HG03196 (cell line): ENCODE results near the gene EFEMP2.

ENCODE experiments used
- ATAC-seq: cut with Tn5 transposase; IDR thresholded peaks from one replicate; pipeline ENCODE4 v1.9.1; 2021; ENCODE audit not compliant: unreplicated experiment

Gene EFEMP2

GRCh38 chr11:65872586-65873317 lies at the start of gene EFEMP2:
TSS of gene EFEMP2 (minus strand) at chr11:65872800. CDS start at chr11:65872354, 446 bp downstream.
- ATAC-seq = no peak

DNA sequence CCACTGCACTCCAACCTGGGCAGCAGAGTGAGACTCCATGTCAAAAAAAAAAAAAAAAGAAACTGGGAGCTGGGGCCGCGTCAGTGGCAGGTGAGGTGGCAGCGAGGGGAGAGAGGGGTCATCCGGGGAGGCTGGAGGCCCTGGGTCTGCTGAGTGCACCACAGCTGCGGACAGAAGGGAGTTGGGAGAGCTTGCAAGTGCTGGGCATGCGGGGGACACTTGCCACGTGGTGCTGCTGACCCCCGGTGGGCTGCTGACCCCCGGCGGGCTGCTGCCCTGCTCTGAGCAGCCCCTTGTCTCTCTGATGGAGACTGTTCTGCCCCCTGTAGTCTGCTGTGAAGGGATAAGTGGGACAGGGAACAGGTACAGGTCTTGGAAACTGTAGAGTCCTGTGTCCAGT lies 49.3 kb upstream of the EFEMP2 start:
- ATAC-seq = no peak

- ATAC-seq = no peak
Observed at GRCh38 chr11:65921033-65921555, 48.5 kb upstream of the EFEMP2 start.

DNA sequence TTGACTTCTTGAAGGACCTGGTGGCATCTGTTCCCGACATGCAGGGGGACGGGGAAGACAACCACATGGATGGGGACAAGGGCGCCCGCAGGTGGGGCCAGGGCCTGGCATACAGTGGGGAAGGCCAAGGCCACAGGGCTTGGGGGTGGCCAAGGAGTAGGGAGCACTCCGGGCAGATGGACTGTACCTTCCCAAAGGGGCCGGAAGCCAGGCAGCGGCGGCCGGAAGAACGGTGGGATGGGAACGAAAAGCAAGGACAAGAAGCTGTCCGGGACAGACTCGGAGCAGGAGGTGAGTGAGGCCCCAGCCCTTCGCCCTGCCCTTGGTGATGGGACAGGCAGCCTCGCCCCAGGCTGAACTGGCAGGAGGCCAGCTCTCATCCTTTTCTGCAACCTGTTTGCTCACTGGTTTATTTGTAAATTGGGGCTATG lies 47.8 kb upstream of the EFEMP2 start:
- ATAC-seq = no peak

DNA sequence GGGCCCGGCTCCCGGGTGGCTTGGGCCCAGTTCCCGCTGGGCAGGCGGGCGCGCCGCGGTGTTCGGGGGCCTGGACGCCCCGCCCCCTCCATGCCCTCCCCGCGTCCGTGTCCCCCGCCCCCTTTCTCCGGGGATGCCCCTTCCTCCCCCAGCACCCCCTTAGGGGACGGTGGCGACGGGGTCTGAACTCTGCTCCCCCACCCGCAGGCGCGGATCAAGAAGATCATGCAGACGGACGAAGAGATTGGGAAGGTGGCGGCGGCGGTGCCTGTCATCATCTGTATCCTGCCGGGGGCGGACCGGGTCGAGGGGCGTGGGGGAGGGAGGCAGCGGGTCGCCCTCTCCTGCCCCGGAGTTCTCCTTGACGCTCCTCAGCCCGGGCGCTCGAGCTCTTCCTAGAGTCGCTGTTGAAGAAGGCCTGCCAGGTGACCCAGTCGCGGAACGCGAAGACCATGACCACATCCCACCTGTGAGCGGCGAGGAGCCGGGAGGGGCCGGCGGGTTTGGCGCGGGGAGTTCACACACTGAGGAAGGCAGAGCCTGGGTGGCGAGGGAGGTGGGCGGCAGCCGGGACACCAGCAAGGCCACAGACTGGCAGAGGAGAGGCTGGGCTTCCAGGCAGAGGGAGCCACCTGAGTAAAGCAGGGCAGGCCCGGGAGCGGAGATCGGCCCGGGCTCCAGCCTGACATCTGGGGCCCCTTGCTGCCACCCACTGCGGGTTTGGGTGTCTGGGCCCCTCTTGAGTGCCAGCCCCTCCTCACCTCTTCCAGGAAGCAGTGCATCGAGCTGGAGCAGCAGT lies 47.2 kb upstream of the EFEMP2 start:
- ATAC-seq = peak; percentile 28

DNA sequence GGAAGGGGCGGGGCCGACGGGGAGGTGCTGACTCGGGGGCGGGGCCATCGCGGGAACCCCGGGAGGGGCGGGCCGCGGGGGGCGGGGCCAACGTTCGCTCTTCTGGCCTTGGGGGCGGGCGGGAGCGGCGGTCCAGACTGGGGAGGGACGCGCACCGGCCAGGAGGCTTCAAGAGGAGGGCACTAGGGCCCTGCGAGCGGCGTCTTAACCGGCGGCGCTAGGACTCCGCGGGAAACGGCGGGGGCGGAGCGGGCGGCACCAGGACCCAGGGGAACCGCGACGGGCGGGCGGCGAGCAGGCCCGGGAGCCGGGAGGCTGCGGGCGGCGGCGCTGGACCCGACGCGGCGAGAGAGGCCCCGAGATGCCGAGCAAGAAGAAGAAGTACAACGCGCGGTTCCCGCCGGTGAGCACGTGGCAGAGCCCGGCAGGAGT lies 46.6 kb upstream of the EFEMP2 start, which contains the start of gene DRAP1:
TSS of gene DRAP1 (plus strand) at position 286 of the 432 bp plus-strand sequence. CDS start at position 362, 76 bp downstream.
- peak; percentile 73 for ATAC-seq

GRCh38 chr11:65918211-65919140 lies 45.9 kb upstream of the EFEMP2 start, which contains the start of gene C11orf68:
TSS of gene C11orf68 (minus strand) at chr11:65919062. CDS start at chr11:65919031, 31 bp downstream.
- ATAC-seq = peak; percentile 50

DNA sequence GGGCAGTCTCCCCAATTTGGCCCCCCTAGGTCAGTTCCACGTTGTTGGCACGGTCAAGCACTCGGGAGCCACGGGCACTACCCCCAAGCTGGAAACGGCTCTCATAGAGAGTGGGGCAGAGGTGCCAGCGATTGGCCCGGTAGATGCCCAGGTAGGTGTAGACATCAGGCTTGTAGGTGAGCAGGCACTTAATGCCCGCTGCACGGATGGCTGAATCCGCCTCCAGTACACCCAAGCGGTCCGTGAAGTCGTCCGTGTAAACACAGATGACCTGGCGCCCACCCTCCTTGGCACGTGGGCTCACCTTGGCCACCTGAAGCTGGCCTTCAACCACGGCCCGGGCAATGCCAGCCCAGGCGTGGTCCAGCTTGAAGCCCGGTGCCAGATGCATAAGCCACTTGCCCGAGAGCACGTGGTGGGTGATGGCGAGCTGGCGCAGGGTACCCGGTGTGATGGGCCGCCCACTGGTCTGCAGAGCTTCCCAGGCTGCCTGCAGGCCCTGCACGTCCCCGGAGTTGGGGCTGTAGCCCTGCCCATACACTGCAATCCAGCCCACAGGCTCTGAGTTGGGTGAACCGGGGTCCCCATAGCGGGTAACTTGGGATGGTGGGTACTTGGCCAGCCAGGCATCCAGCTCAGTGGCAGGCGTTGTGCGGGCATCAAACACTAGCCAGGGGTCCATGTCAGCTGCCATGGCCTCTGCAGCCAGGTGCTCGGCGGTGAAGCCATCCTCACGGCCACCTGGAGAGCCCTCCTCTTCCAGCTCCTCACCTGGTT lies 45.0 kb upstream of the EFEMP2 start:
- no peak for ATAC-seq

DNA sequence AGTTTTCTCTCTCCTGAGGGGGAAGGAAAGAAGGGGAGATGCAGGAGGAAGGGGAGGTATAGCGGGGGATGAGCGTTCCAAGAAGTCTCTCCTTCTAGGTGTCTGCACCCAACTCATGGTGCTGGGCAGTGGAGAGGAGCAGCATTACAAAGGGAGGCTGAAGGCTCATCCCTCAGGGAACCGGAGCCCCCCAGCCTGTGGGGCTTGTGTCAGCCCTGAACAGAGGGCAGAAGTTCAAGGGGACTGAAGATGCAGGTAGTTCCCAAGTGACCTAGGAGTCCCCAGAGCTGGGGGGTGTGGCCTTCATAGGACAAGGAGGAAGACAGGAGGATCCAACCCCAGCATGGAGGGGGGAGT lies 44.5 kb upstream of the EFEMP2 start:
- ATAC-seq = no peak

- no peak for ATAC-seq
Observed at GRCh38 chr11:65916391-65916790, 43.8 kb upstream of the EFEMP2 start.

DNA sequence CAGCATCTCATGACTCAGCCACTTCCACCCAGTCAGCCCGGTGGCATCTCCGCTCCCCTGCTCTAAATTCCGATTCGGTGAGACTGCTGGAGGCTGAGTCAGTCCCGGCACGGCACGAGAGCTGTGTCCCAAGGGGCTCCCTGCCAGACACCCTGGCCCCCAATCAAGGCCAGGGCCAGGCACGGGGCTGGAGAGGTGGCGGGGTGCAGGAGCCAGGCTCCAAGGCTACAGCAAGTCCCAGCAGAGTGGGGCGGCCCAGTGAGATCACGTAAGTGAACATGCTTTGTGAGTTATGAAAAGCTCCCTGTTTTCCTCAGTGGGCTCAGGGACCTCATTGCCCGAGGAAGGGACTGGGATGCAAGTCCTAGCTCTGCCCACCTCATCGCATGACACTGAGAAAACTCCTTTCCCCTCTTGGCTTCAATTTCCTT lies 43.2 kb upstream of the EFEMP2 start:
- no peak for ATAC-seq

DNA sequence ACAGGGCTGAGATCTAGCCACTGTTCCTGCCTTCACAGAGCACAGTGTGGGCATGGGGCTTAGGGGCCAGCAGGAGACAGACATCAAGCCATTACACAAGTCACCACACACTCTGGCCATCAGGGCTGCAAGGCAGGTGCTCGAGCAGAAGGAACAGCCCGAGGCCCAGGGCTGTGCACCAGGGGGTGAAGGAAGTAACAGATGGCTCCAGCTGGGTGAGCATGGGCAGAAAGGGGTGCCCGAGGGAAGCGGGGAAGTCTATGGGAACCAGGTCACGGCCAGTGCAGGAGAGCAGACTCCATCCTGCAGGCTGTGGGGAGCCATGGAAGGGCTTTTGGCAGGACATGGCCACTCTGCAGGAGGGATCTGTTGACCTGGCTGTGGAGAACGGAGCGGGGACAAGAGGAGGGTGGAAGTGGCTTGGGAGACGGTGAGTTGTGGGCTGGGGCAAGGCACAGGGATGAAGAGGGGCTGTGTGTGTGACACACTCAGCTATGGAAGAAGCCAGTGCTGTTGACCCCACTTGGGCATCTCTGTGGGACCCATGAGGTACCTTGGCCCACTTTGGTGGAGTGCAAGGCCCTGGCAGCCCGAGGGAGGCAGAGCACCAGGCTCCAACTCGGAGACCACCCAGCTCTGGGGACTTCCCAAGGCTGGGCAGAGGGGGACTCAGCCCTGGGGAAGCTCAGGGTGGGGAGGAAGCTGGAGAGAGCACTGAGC lies 42.7 kb upstream of the EFEMP2 start:
- no peak for ATAC-seq

- no peak for ATAC-seq
Observed at GRCh38 chr11:65912845-65913244, 40.2 kb upstream of the EFEMP2 start.

DNA sequence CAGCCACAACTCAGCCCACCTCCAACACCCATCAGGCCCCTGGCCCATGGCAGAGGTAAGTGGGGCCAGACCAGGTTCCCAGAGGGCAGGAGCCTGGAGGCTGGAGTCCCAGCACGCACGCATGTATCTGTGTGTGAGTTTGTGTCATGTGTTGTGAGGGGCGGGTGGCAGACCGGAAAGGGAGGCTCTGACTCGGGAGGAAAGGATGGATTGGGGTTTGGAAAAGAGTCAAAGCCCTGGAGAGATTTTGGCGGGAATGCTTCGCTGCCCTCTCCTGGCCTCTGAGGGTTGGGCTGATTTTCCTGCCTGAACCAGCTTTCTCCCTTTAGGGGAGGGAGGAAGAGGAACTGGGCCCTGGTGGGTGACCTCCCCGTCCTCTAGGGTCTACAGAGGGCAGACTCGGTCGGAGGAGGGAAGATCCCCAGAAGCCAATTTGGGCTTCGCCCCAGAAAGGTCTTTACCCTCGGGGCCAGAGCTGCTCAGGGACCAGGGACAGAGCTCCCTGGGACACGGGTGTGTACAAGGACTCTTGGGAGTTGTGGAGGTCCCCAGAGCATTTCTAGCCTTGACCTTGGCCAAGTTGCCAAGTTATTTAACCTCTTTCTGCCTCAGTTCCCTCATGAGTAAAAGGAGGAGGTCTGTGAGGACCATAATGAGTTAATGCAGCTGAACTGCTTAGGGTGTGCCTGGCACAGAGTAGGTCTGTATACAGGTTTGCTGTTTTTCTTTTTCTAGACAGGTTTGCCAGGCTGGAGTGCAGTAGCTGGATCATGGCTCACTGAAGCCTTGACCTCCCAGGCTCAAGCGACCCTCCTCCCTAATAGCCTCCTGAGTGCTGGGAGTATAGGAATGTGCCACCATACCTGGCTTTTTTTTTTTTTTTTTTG lies 39.3 kb upstream of the EFEMP2 start:
- ATAC-seq = no peak

DNA sequence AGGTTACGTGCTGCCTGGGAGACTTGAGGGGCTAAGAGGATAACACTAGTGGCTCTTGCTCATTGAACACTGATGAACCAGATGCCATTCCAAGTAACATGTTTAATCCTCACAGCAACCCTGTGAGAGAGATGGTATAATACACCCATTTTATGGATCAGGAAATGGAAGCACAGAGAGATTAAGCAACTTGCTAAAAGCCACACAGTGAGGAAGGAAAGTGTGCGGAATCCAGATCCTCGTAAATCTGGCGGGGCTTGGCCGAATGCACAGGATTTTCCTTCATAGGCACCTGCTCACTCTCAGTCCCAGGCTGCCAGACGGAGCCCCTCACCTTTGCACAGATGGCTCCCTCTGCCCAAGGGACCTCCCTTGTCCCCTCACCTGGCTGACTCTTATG lies 35.3 kb upstream of the EFEMP2 start:
- ATAC-seq = no peak

DNA sequence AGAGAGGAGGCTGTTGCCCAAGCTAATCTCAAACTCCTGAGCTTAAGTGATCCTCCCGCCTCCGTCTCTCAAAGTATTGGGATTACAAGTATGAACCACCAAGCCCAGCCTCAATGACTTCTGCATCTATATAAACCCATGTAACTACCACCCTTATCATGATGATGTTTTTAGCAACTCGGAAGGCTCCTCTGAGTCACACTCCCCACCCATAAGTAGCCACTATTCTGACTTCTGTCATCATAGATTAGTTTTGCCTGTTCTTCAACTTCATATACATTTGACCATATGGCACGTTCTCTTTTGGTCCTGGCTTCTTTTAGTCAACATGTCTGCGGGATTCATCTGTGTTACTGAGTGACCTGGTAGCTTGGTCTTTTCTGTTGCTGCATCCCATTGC lies 34.0 kb upstream of the EFEMP2 start:
- no peak for ATAC-seq

DNA sequence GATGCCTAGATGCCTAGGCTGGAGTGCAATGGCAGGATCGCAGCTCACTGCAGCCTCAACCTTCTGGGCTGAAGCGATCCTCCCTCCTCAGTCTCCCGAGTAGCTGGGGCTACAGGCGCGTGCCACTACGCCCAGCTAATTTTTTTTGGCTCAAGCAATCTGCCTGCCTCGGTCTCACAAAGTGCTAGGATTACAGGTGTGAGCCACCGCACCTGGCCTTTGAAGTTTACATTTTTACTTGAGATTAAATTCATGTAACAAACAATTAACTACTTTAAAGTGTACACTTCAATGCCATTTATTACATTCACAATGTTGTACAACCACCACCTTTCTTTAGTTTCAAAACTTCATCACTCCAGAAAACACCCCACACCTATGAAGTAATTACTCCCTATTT lies 31.1 kb upstream of the EFEMP2 start:
- ATAC-seq = no peak

GRCh38 chr11:65903068-65903481 lies 30.5 kb upstream of the EFEMP2 start:
- no peak for ATAC-seq

- ATAC-seq = no peak
Observed at GRCh38 chr11:65900899-65901180, 28.2 kb upstream of the EFEMP2 start.
